NCI-H748 (cell line): ENCODE measurements around the gene SORL1.

Source experiments
- DNase-seq: peaks from one replicate; lab custom pipeline; 2025; ENCODE audit not compliant: unreplicated experiment; lab: John Stamatoyannopoulos, UW

SORL1 gene

DNA sequence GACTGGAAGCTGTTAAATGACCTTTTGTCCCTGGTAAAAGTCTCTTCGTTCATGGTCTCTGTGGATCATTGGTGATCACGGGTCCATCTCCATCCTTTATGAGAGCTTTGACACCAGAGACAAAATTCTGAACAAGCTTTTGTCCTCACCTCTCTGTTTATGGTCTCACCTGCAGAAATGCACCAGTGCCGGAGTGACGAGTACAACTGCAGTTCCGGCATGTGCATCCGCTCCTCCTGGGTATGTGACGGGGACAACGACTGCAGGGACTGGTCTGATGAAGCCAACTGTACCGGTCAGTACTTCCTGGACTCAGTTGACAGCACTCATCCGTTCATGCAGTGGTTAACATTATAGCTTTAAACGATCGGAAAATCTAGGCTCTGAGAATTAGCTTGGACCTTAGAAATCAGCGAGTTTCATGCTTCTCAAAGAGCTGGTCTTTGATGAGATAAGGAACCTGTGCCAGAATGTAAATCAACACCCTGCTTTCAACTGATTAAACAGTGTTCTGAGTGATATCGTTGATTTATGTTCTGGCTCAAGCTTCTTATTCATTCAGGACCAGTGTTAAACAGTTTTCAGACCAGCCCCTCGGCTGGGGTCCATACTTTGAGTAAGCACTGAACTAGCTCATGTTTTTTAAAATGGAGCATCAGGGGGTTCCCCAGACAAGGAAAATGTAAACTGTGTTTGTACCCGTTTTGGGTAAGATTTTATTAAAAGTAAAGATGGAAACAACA, 125.2 kb downstream of the SORL1 start:
- no peak for DNase-seq

DNA sequence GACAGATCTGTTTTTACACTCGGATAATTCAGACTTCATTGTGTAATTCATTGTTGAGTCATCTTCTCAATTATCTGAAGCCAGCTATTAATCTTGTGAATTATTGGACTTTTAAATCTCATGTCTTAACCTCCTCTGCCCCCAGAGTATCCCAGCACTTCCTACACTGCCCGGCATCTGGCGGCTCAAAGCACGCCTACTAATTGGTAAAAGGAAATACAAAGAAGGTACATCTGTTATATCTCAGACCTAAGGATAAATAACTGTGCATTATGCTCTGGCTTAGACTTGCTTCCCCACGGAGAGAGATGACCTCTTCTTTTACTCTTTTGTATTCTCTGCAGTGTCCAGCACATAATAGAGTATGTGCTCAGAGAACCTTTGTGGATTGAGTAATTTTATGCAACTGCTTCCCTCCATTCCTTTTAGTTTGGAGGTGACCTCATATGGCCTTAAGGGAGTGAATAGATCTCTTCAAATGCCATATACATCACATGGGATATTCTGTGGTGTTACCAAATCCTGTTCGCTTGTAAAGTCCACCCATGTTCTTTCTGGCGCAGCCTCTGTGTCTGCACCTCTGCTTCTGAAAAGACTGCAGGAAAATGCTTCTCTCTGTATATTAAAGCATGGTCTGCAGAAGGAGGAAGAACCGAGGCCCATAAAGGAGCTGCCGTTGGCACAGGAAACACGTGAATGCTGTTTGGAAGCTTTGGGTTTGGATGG, 126.3 kb downstream of the SORL1 start:
- DNase-seq = no peak

DNA sequence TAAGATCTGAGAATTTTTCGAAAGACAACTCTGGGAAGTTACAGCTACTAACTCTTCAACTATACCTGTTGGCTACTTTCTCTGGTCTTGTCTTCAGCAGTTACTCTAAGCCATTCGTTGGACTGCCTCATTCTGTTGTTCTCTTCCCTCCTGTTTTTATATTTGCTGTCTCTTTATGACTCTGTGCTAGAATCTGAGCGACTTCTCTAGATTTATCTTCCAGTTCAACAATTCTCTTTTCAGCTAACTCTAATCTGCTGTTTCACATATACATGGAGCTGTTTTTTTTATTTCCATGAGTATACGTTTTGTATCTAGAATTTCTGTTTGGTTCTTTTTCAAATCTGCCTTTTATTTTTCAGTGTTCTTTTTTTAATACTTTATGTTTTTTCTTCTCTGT, 128.0 kb downstream of the SORL1 start:
- no peak for DNase-seq

DNA sequence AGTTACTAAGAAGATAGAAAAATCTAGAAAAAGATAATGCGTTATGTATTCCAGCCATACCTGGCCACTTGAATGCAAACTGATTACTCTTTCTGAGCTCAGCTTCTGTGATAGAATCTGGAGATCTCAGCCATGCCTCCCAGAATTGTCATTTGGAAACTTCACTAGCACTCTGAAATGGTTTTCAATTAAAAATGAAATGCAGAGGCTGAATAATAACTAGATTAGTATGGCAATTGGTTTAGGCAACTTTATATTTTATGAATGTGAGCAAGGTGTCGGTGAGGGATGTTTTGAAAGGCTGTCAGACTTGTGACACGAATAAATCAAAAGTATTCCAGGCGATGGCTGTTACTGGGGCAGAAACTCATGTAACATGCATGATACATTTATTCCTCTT, 129.5 kb downstream of the SORL1 start:
- no peak for DNase-seq

DNA sequence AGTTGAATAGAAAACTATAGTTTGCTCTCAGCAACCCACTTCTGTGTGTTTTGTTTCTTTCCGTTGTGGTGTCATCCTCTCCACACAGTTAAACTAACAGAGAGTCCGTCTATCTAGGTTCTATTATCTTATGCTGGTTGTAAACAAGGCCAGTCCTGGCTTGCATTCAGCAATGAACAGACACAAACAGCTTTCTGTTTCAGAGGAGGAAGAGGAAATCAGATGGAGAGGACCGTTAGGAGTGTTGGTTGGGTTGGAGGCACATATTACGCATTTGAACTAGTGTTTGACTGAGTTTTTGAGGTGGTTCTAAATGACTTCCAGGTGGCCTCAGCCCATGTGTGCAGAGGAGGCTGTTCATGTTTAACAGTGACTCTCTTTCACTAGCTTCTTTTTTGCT, 130.2 kb downstream of the SORL1 start:
- DNase-seq = no peak

DNA sequence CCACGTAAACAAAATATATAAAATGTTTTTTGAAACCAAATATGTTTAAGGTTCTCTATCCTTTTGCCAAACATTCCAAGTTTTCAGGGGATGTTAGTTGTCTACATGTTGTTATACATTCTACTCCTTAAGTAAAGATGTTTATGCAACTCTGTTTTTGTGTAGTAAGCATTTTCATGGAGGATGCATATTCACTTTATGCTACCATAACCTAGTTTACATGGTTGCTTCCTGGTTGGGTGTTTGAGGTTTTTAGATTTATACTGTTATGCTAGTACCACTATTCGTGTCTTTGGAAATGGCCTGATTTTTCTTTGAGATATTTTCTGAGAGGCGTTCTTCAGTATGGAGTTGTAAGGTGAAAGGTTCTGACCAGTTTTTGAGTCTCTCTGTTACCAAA, 131.7 kb downstream of the SORL1 start:
- no peak for DNase-seq

DNA sequence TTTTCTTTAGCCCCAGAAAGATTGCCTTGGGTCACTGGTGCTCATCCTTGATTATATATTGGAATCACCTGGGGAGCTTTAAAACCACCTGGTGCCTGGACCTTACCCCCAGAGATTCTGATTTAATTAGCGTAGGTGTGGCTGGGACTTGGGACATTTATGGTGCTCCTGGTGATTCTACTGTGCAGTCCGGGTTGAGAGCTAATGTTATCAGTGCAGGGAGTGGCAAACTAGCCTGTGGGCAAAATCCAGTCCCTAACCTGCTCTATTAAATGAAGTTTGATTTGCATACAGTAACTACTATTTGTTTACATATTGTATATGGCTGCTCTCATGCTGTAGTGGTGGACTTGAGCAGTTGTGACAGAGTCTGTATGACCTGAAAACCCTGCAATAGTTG, 134.6 kb downstream of the SORL1 start:
- DNase-seq = no peak

DNA sequence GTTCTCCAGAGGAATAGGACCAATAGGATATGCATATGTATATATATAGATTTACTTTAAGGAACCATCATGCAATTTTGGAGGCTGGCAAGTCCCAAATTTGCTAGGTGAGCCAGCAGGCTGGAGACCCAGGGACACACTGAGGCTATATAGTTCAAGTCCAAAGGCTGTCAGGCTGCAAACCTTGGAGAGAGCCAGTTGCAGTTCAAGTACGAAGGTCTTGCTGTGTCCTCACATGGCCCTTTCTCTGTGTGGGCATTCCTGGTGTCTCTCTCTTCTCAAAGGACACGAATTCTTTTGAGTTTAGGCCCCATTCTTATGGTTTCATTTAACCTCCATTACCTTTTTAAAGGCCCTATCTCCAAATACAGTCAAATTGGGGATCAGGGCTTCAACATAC, 135.1 kb downstream of the SORL1 start:
- DNase-seq = no peak

DNA sequence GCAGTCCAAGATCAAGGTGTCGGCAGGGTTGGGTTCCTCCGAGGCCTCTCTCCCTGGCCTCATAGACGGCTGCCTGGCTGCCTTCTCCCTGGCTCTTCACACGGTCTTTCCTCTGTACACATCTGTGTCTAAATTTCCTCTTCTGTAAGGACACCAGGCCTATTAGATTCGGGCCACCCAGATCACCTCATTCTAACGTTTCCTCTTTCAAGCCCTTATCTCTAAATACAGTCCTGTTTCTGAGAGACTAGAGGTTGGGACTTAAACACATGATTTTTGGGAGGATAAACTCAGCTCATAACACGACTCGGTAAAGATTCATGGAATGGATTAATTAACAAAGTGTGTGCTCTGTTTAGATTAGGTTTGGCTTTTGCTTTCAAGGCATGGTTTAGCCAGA, 136.6 kb downstream of the SORL1 start:
- no peak for DNase-seq

DNA sequence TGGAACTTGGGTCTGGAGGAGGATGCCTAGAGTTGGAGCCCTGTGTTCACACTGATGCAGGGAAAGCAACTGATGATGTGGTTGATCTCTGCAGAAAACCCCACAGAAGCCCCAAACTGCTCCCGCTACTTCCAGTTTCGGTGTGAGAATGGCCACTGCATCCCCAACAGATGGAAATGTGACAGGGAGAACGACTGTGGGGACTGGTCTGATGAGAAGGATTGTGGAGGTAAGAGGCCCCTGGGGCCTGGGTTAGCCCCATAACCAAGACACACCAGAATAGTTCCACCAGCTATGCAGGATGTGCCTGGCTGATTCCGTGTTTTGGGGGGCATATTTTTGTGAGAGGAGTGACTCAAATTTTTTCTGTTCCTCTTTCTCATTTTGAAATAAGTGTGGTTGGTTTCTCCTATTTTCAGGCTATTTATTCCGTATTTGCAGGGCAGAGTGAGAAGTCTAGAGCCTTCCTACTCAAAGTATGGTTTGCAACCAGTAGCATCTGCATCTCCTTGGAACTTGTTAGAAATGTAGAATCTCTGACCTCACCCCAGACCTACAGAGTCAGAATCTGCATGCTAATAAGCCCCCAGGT, 137.9 kb downstream of the SORL1 start:
- DNase-seq = no peak

DNA sequence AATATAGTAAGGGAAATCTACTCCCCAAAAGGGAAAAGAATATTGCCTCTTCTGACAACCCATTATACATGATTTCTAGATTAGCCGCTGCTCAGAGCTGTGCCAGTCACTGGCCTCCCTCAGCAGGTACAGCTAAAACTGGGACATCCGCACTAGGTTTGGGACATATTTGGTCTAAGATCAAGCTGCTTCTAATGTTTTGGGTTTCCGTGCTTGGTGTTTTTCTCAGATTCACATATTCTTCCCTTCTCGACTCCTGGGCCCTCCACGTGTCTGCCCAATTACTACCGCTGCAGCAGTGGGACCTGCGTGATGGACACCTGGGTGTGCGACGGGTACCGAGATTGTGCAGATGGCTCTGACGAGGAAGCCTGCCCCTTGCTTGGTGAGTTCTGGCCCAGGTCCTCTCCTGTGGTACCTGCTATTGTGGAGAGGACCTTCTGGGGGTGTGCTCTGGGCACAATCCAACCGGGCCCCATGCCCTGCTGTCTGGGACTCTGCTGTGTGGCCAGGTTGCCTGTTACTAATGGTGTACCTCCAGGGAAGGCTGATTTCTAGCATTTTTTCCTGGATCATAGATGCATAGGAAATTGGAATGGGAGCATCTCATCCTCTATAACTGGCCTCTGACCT, 138.8 kb downstream of the SORL1 start:
- no peak for DNase-seq

DNA sequence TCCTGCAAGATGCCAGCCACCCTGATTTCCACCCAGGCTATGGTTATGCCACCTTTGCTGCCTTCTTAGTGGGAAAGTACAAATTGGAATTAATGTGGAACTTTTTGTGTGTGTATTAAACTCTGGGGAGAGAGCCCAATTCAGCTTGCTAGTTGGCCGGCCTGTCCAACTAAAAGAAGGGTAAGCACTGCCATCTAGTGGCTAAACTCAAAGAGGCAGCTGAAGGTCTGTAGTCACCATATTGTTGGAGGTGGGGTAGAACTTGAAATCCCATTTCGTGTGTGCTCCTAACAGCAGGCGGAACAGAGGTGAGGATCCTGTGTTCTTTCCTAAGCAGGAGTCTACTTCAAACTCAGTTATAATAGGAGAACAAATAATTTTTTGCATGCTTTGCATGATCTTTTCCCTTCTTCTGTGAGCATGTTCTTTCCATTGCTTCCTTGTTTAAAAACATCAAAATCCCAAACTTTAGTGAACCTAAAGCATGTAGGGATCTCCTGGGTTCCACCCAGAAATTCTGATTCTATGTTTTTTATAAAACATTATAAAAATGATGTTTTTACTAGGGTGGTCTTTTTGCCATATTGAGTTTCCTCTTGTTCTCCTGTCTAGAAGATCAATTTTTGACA, 139.4 kb downstream of the SORL1 start:
- peak; percentile 66 for DNase-seq

DNA sequence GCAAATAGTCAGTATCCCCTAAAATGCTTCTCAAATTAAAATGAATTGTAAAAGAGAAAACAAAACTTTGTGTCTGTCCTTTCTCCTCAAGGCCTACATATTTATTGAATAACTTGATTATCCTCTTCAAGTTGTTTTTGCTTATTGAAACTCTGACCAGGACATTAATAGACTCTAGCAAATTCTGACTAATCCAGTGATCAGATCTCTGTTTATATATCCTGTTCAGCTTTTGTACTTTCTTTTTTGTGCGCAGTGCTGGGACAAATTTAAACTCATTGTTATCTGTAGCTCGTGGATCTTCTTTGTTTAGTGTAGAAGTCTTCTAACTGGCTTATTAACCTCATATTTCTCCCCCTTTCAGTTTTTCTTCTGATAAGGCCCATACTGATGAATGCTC, 140.6 kb downstream of the SORL1 start:
- no peak for DNase-seq

DNA sequence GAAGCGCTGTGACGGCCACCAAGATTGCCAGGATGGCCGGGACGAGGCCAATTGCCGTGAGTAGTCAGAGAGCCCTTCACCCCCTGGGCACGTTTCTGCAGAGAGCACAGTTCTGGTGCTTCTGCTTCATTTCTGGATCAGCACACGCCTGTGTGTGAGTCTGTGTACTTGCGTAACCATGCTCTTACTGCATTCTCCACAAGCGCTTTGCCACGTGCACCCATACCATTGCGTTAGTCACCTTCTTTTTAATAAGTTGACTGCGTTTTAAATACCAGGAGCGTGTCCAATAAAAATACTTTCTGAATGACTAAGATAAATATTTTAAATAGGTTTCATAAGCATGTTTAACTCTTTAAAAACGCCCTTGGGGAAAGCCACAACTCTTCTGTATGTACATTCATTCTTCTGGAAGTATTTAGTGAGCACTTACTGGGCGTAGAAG, 143.6 kb downstream of the SORL1 start:
- DNase-seq = no peak

DNA sequence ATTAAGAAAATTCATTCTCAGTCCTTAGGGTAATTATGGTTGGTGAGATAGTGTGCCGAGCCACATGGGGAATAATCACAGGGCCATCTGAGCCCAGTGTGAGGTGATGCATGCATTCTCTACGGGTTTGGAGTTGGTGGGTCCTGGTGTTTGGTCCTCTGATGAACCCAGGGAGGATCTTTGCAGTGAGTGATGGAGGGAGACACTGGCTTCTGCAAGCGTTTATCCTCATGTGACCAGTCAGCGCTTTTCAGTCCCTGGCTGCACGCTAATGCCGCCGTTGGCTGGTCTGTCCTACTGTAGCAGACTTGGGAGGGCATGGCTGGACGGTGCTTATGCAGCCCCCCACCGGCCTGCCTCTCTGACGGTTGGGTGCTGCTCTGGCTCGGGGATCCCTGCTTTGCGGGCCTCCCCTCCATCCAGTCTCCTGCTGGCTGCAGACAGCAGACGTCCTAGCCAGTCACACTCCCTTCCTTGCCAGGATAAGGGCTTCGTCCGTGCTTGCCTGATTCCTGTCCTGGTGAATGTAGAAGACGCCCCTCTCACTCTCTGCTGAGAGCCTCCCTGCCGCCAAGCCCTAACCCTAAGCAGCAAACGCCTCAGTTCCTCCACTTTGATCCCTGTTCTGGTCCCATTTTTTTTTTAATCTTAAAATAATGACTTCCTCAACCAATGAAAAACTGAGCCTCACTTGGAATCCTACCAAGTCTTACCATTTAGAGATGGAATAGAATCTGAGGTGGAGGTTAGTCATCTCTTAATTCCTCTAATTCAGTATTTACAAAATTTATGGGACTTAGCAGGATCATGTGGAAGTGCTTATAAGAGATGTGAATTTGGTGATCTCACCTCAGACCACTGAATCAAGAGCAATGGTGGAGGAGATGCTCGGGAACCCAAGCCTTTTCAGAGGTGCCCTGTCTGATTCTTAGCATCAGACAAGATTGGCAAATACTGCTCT, 144.4 kb downstream of the SORL1 start:
- no peak for DNase-seq

DNA sequence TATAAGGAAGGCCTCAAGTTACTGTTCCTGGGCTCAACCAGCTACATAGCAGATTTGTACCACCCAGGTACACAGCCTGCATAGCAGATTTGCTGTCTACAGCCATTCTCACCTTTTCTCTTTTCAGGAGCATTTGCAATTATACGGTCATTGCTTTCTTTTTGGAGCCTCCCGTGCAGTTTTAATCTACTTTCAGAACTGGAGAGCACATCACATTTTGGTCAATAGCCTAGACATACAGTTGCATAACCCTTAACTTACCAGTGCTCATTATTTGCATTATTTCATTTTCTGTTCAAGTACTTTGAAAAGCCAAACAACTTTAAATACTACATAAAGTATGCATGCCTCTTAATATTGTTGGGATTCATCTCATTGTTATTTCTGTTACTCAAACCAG, 151.2 kb downstream of the SORL1 start:
- no peak for DNase-seq

DNA sequence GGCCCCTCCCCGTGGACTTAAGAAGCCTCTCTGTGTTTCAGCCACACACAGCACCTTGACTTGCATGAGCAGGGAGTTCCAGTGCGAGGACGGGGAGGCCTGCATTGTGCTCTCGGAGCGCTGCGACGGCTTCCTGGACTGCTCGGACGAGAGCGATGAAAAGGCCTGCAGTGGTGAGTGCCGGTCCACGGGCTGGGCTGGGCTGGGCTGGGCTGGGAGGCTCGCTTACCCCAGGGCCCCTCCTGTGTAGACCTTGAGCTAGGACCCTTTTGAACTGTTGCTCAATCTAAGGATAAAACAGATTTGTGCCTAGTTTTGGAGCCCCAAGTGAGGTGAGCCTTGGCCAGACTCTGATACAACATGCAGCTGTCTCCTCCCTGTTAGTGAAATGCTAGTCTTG, 152.0 kb downstream of the SORL1 start:
- DNase-seq = no peak

DNA sequence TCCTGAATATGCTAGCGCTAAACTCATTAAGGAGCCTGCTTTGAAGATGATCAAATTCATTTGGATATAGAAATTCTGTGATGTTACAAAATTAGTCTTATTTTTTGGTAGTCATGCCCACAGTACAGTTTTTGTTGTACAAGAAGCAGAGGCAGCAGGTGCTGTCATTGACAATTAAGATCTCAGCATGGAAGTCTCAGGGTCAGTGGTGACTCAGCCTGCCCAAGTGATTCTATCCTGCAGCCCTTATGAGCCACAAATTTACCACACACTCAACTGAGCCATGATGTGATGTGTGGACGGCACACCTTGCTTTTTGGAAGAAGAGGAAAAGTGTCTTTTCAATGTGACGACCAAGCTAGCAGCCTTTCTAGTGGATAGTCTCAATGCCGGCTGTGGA, 154.2 kb downstream of the SORL1 start:
- no peak for DNase-seq

DNA sequence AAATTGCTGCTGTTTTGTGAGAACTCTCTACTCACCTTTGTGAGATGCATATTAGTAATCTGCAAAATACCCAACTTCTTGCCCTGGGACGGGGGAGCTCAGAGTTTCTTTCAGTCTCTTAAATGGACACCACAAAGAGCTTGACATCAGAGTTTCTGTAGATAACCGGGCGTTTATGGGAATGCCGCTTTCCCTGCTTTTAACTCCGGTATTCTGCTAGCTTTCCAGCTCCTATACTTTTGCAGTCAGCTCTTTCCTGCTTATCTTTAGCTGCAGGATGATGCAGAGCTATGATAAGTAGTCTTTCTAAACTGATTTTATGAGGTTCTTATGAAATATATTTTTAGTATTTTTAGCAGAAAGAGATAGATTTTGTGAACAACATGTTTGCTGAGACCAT, 155.2 kb downstream of the SORL1 start:
- no peak for DNase-seq

DNA sequence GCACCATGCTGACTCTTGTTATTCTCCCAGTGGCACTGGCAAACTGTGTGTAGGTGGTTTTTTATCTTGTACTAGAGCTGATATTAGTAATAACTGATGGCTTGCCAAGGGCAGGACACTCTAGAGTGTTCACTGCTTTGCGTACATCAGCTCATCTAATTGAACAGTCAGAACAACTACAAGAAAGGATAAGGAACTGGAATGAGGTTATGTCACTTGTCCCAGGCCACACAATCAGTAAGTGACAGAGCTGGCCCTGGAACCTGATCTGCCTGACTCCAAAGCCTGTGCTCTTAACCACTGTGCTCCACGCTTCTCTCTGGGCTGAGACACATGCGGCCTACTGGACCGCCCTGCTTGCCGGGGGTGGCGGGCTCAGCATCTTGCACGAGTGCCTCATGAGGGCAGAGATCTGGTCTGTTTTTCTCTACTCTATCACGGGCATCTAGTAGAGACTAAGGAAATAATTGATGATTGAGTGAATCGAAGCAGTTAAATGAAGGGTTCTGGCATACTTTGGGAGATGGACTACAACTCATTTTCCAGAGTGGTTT, 156.5 kb downstream of the SORL1 start:
- no peak for DNase-seq
